IMR-90 (cell line): Measurements from ENCODE around the gene TTF2. TPM values are rescaled to one million over a fixed set of nuclear protein-coding genes. Genes with fewer than 3 reads are reported as not detected.

ENCODE experiments used
- ATAC-seq: fragments of 200-7000 bp; cut with Tn5 transposase; 2 replicates; pipeline ENCODE4 v1.9.1; 2020; ENCODE audit warnings: low read depth, mild to moderate bottlenecking, moderate library complexity
- BruUV-seq: library from RNA; stranded (reverse); fragments of 400-500 nt; replicated peaks from 2 replicates; lab custom pipeline; 2021; lab: Mats Ljungman, UMichigan
- CTCF ChIA-PET: fragments of 300-600 bp; formaldehyde crosslinking; extraction: SDS; loops from one replicate; lab custom pipeline; 2021; ENCODE audit warnings: antibody characterized with exemption; lab: Yijun Ruan, JAX
- POLR2A ChIA-PET: fragments of 300-600 bp; sonication (Branson Sonifier 250); formaldehyde crosslinking; loops from one replicate; lab custom pipeline; 2022; ENCODE audit warnings: antibody characterized with exemption; ENCODE audit not compliant: unreplicated experiment; lab: Charles Lee
- DNase-seq: peaks from one replicate; pipeline ENCODE4 v3.0.0; 2013
- H2AFZ ChIP-seq: replicated peaks from 2 replicates; pipeline ENCODE3; 2013; ENCODE audit warnings: low read length, mild to moderate bottlenecking; ENCODE audit not compliant: poor library complexity
- H2AK5ac ChIP-seq: 2 replicates; pipeline ENCODE4 v1.6.1; 2013; ENCODE audit warnings: low read depth, low read length, inconsistent platforms
- H2AK9ac ChIP-seq: replicated peaks from 2 replicates; pipeline ENCODE3; 2013; ENCODE audit warnings: mild to moderate bottlenecking, low read depth, low read length, moderate library complexity; ENCODE audit not compliant: poor library complexity
- H2BK120ac ChIP-seq: 2 replicates; pipeline ENCODE4 v1.6.1; 2013; ENCODE audit warnings: low read depth, low read length, inconsistent platforms
- H2BK15ac ChIP-seq: 3 replicates; pipeline ENCODE4 v1.6.1; 2013; ENCODE audit warnings: low read depth, low read length, inconsistent platforms
- H2BK20ac ChIP-seq: 2 replicates; pipeline ENCODE4 v1.6.1; 2013; ENCODE audit warnings: low read depth, mild to moderate bottlenecking, inconsistent platforms, low read length, moderate library complexity
- H2BK5ac ChIP-seq: 2 replicates; pipeline ENCODE4 v1.6.1; 2013; ENCODE audit warnings: mild to moderate bottlenecking, low read depth, low read length, inconsistent platforms; ENCODE audit not compliant: poor library complexity, severe bottlenecking
- H3K14ac ChIP-seq: replicated peaks from 2 replicates; pipeline ENCODE4 v1.6.1; 2013; ENCODE audit warnings: low read depth, low read length, inconsistent platforms
- H3K18ac ChIP-seq: 2 replicates; pipeline ENCODE4 v1.6.1; 2013; ENCODE audit warnings: low read depth, low read length, control low read depth
- H3K23ac ChIP-seq: 2 replicates; pipeline ENCODE4 v1.6.1; 2013; ENCODE audit warnings: low read depth, low read length, inconsistent platforms
- H3K27ac ChIP-seq: 2 replicates; pipeline ENCODE4 v1.5.1; 2013; ENCODE audit warnings: mild to moderate bottlenecking, control low read depth, low read length; ENCODE audit not compliant: insufficient read depth
- H3K27me3 ChIP-seq: 2 replicates; pipeline ENCODE4 v1.6.1; 2013; ENCODE audit warnings: low read length; ENCODE audit not compliant: control insufficient read depth, insufficient read depth
- H3K36me3 ChIP-seq: 2 replicates; pipeline ENCODE4 v1.6.1; 2013; ENCODE audit warnings: low read length, mixed read lengths; ENCODE audit not compliant: control insufficient read depth, insufficient read depth
- H3K4ac ChIP-seq: 2 replicates; pipeline ENCODE4 v1.6.1; 2013; ENCODE audit warnings: low read depth, low read length, inconsistent platforms
- H3K4me1 ChIP-seq: 2 replicates; pipeline ENCODE4 v1.6.1; 2013; ENCODE audit warnings: low read length, mixed read lengths; ENCODE audit not compliant: control insufficient read depth, insufficient read depth
- H3K4me2 ChIP-seq: 2 replicates; pipeline ENCODE4 v1.6.1; 2013; ENCODE audit warnings: low read depth, mild to moderate bottlenecking, control low read depth, low read length, moderate library complexity
- H3K4me3 ChIP-seq: 2 replicates; pipeline ENCODE4 v1.5.1; 2013; ENCODE audit warnings: low read depth, mild to moderate bottlenecking, control low read depth, low read length, moderate library complexity; ENCODE audit not compliant: insufficient read depth
- H3K56ac ChIP-seq: 2 replicates; pipeline ENCODE4 v1.6.1; 2013; ENCODE audit warnings: low read length, inconsistent platforms; ENCODE audit not compliant: insufficient read depth; ENCODE audit errors: extremely low read depth
- H3K79me1 ChIP-seq, 2 experiments: 2 replicates each; pipeline ENCODE4 v1.6.1; 2013; ENCODE audit warnings: low read length in 2 of 2, inconsistent platforms in 1 of 2, low read depth in 1 of 2
- H3K9ac ChIP-seq: 2 replicates; pipeline ENCODE4 v1.6.1; 2013; ENCODE audit warnings: low read depth, low read length, control low read depth
- H3K9me1 ChIP-seq: 2 replicates; pipeline ENCODE4 v1.6.1; 2013; ENCODE audit warnings: low read length, inconsistent platforms; ENCODE audit not compliant: insufficient read depth
- H3K9me3 ChIP-seq: 2 replicates; pipeline ENCODE4 v1.6.1; 2013; ENCODE audit warnings: low read length; ENCODE audit not compliant: control insufficient read depth, insufficient read depth
- H4K20me1 ChIP-seq: 2 replicates; pipeline ENCODE4 v1.6.1; 2013; ENCODE audit warnings: low read length, inconsistent platforms; ENCODE audit not compliant: insufficient read depth
- H4K5ac ChIP-seq: 2 replicates; pipeline ENCODE4 v1.6.1; 2013; ENCODE audit warnings: mild to moderate bottlenecking, low read depth, low read length, control low read depth
- H4K8ac ChIP-seq, 2 experiments: 2 replicates each; pipeline ENCODE4 v1.6.1; 2013; ENCODE audit warnings: low read depth in 2 of 2, low read length in 2 of 2, control low read depth in 1 of 2, inconsistent platforms in 1 of 2
- H4K91ac ChIP-seq: 2 replicates; pipeline ENCODE4 v1.6.1; 2013; ENCODE audit warnings: low read depth, low read length, inconsistent platforms; ENCODE audit not compliant: insufficient read depth
- MAZ ChIP-seq: IDR thresholded peaks from 2 replicates; pipeline ENCODE4 v1.6.1; 2012; ENCODE audit warnings: low read depth, mild to moderate bottlenecking, low read length, improper control_type of control experiment, moderate library complexity, borderline replicate concordance
- WGBS, 2 experiments: methylation state at CpG; one replicate each; pipeline versions ENCODE4 v1.1.5 to v1.1.7; 2013; ENCODE audit warnings: missing lambda C conversion rate in 2 of 2; ENCODE audit not compliant: insufficient read length in 1 of 2; ENCODE audit errors: extremely low coverage in 2 of 2; 5-methylcytosine and 5-hydroxymethylcytosine counted together
- dilution Hi-C: fragments of 300-500 bp; cut with HindIII; formaldehyde crosslinking; loops from one replicate; pipeline ENCODE4 v1.14.3; 2018; ENCODE audit warnings: low sequenced_read_pairs; ENCODE audit not compliant: unreplicated experiment
- in situ Hi-C: fragments of 300-500 bp; cut with MboI; formaldehyde crosslinking; loops from 3 replicates; pipeline ENCODE4 v1.14.3; 2019; ENCODE audit warnings: low sequenced_read_pairs, inconsistent platforms, mixed read lengths
- intact Hi-C: fragments of 100-400 bp; cut with micrococcal nuclease; formaldehyde crosslinking; loops from 2 replicates; pipeline ENCODE4 v1.10.0; 2022
- polyA plus RNA-seq, 3 experiments: library from polyadenylated mRNA; depleted of rRNA; stranded (reverse); fragments of >200 nt; gene quantifications; 2 replicates each; pipeline ENCODE4 v1.2.3, GENCODE V29; 2012; ENCODE audit warnings: low replicate concordance in 1 of 3
- total RNA-seq: library from RNA; depleted of rRNA; stranded (reverse); fragments of >200 nt; gene quantifications from 2 replicates; pipeline ENCODE4 v1.2.3, GENCODE V29; 2012
- TF ChIP-seq, protein P1 (sequence below): conservative IDR thresholded peaks from 2 replicates; pipeline ENCODE4 v1.5.1; 2012; ENCODE audit warnings: mild to moderate bottlenecking, low read depth, low read length, improper control_type of control experiment

The TTF2 gene
- total and polyA plus RNA-seq, 2 of the 4 experiments (the other 2 are of a cell fraction) = 11.5 to 14.7 TPM

DNA sequence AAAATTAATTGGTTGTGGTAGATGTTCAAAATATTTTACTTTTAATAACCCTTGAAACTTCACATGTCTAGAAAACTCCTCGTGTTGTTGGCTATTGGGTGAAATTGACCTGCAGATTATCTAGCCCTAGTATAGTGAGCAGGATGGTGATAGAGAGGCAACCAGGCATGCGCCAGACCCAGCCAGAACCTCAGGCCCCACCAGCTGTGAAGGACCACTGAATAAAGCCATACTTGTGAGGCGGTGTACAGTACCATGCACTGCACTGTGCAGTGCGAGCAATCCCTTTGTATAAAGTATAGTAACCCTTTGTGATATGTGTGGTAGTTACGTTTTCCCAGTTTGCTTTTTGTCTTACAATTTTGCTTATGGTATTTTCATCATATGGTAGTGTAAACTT lies 8.5 kb downstream of the TTF2 start:
- no TSS peak for BruUV-seq
- TF ChIP-seq, protein P1, sequence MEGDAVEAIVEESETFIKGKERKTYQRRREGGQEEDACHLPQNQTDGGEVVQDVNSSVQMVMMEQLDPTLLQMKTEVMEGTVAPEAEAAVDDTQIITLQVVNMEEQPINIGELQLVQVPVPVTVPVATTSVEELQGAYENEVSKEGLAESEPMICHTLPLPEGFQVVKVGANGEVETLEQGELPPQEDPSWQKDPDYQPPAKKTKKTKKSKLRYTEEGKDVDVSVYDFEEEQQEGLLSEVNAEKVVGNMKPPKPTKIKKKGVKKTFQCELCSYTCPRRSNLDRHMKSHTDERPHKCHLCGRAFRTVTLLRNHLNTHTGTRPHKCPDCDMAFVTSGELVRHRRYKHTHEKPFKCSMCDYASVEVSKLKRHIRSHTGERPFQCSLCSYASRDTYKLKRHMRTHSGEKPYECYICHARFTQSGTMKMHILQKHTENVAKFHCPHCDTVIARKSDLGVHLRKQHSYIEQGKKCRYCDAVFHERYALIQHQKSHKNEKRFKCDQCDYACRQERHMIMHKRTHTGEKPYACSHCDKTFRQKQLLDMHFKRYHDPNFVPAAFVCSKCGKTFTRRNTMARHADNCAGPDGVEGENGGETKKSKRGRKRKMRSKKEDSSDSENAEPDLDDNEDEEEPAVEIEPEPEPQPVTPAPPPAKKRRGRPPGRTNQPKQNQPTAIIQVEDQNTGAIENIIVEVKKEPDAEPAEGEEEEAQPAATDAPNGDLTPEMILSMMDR = no peak
- no peak for TF ChIP-seq MAZ
- Histone ChIP-seq H3K4me2 (no peak overlapping the region), H3K9ac (no peak overlapping the region; the same call in 1 of the 2 replicates), H4K5ac (no peak overlapping the region), H2BK120ac (no peak overlapping the region), H2BK5ac (no peak overlapping the region), H2AFZ (no peak overlapping the region), H3K4ac (no peak overlapping the region), H3K79me1 (peaks cover 9% of the 10 kb centered on the region in 2 experiments; a peak in 2 of 4 replicates), H4K91ac (no peak overlapping the region), H2AK9ac (no peak overlapping the region), H3K4me3 (no peak overlapping the region), H4K8ac (no peak overlapping the region; a peak in 1 of 4 replicates), H3K56ac (no peak overlapping the region), H3K9me1 (no peaks in the 10 kb centered on the region; the same call in 1 of the 2 replicates), H3K23ac (no peak overlapping the region), H4K20me1 (no peaks in the 10 kb centered on the region), H3K14ac (no peak overlapping the region), H3K18ac (no peak overlapping the region), H3K4me1 (no peaks in the 10 kb centered on the region), H3K36me3 (no peaks in the 10 kb centered on the region; the same call in 1 of the 2 replicates), H2BK20ac (no peak overlapping the region), H3K9me3 (no peaks in the 10 kb centered on the region), H3K27me3 (no peaks in the 10 kb centered on the region), H3K27ac (no peak overlapping the region), H2AK5ac (no peak overlapping the region), H2BK15ac (no peak overlapping the region)
- ATAC-seq (no peak), DNase-seq (no peak)
- ChIA-PET CTCF (interaction anchor here (0.5 to 4.4 kb wide), 12 partner anchors 14 to 1246 kb away, joined by 3 to 43 read pairs (median 4); no protein-coding TSS in a partner anchor), POLR2A (no interaction called here)
- in situ Hi-C loops = no loop called here
- intact Hi-C loops = loop anchor here (1.0 to 10.0 kb wide), 7 partner anchors 52 to 856 kb away; partner anchors contain the start of genes GDAP2, TRIM45 and WDR3
- WGBS, 2 experiments = 100% methylated on average over 1 of the region's 5 CpGs; no CpG with 5 or more reads in 1 of the 2 experiments
- dilution Hi-C loops = no loop called here
